SU-DHL-6 (cell line): ENCODE results near the gene GPRC5D.

Source experiments
- CTCF ChIP-seq: fragments of 200-600 bp; sonication (generic); IDR thresholded peaks from one replicate; pipeline ENCODE4 v1.5.1; 2017; ENCODE audit warnings: antibody characterized with exemption, mild to moderate bottlenecking, low read length, moderate library complexity; ENCODE audit not compliant: insufficient read depth, poor library complexity, severe bottlenecking
- EZH2phosphoT487 ChIP-seq: fragments of 200-600 bp; sonication (generic), shearing (Covaris generic); conservative IDR thresholded peaks from 2 replicates; pipeline ENCODE4 v1.6.1; 2018; ENCODE audit warnings: mild to moderate bottlenecking, antibody characterized with exemption, low read length, moderate library complexity, mixed read lengths

- TF ChIP-seq CTCF (peak; percentile 42), EZH2phosphoT487 (no peak)
Observed at GRCh38 chr12:12916135-12916944, 35.6 kb downstream of the GPRC5D start.
